ENCODE results near the gene MTCH1. TPM values are rescaled to one million over a fixed set of nuclear protein-coding genes. Genes with fewer than 3 reads are reported as not detected.

MTCH1 gene
- total RNA-seq, 2 experiments from 2014 or later, result 125 to 167 TPM

DNA sequence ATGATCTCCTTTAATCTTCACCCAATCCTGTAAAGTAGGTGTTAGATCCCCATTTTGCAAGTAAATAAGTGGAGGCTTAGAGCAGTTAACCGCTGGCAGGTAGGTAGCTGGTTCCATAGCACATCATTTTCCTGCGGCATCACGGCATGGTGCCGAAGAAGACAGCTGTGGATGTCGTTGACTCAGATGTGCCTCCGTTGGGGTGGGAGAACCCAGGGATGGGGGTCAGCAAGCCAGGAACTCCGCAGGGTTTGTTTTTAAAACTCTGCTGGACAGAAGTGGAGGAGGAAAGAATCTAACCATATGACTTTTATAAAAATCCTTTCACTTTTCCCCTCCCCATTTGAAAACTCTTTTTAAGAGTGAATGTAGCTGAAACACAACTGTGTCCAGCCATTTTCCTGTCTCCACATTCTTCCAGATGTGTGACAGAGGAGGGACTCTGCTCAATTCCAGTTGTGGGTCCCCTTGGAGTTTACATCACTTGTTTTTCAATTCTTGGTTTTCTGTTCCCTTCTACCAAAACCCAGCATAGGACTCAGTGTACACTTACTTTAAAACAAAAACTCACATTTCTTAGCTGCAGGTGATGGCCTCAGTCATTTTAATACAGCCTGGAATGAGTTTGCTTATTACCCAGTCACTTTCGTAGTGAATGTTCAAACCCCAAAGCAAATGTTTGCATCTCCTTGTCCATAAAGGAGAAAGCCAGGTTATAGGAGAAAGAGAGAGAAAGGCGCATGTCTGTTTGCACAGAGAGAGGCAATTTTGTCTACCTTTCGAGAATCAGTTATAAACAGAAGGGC lies 59.1 kb downstream of the MTCH1 start:
- Mint-ChIP-seq H3K4me3 (no peak overlapping the region), H3K9me3 (ENCODE audit: low read depth) (no peaks in the 10 kb centered on the region), H3K27me3 (no peaks in the 10 kb centered on the region), H3K36me3 (peaks cover 10% of the 10 kb centered on the region), H3K27ac (peak overlapping the region; percentile 8), H3K4me1 (peaks cover 50% of the 10 kb centered on the region)
- ATAC-seq (peak; percentile 40), DNase-seq (no peak)
- CTCF ChIA-PET, result interaction anchor here (1.0 to 2.0 kb wide), 7 partner anchors 10 to 255 kb away, joined by 3 to 7 read pairs (median 3); partner anchors contain the start of genes C6orf89 and PI16

DNA sequence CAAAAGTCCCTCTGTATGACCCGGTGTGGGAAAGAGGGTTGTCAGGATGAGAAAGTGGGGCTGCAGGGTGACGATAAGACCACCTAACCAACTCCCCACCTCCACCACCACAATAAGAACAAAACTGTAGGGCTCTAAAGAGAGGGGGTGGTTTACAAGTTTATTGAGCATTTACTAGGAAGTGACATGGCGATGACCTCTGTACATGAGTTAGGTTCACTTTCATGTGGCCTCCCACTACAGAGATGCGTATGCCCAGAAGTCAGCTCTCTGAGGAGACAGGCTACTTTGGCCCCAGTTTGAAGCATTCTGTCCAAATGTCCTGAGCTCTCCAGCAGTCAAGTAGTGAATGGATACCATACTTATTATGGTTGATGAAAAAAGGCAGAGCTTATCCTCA lies 60.2 kb downstream of the MTCH1 start:
- CTCF ChIA-PET, result interaction anchor here (1.2 to 2.0 kb wide), 5 partner anchors 12 to 162 kb away, joined by 3 to 7 read pairs (median 6); partner anchors contain the start of genes C6orf89 and PPIL1
- Mint-ChIP-seq H3K36me3 (peaks cover 16% of the 10 kb centered on the region), H3K4me3 (no peak overlapping the region), H3K4me1 (peaks cover 50% of the 10 kb centered on the region), H3K27me3 (no peaks in the 10 kb centered on the region), H3K27ac (peak overlapping the region; percentile 81), H3K9me3 (ENCODE audit: low read depth) (no peaks in the 10 kb centered on the region)
- ATAC-seq (peak; percentile 73), DNase-seq (peak; percentile 62)

DNA sequence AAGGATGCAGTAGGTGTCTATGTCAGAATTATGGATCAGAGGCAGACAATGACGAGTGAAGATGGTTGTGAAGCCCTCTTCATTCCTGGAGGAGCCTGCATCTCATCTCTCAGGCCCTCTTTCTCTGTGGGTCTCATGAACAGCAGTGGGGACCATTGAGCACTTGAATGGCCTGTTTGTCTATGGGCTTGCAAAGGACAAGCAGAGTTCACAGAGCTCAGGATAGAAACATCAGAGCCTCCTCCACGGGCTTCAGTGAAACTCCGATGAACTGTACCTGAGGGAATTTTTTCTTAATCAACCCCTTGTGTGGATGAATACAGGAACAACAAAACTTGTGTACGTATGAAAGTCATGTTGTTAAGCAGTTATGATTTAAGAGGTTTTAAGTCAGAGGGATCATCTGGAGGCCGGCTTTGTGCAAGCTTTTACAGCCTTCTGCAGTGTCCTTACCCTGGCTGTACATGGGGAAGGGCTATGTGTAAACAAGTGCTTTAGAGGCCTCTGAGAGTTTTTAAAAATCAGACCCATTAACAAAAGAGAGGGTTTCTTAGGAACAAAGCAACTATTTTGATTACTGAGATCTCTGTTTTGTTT lies 61.1 kb downstream of the MTCH1 start:
- Mint-ChIP-seq H3K36me3 (peaks cover 20% of the 10 kb centered on the region), H3K4me3 (no peak overlapping the region), H3K4me1 (peaks cover 51% of the 10 kb centered on the region), H3K9me3 (ENCODE audit: low read depth) (no peaks in the 10 kb centered on the region), H3K27ac (peak overlapping the region; percentile 81), H3K27me3 (no peaks in the 10 kb centered on the region)
- ATAC-seq (no peak), DNase-seq (no peak)
- CTCF ChIA-PET, result interaction anchor here (0.9 to 1.8 kb wide), 8 partner anchors 11 to 285 kb away, joined by 3 to 6 read pairs (median 3); partner anchors contain the start of genes C6orf89 and PPIL1

DNA sequence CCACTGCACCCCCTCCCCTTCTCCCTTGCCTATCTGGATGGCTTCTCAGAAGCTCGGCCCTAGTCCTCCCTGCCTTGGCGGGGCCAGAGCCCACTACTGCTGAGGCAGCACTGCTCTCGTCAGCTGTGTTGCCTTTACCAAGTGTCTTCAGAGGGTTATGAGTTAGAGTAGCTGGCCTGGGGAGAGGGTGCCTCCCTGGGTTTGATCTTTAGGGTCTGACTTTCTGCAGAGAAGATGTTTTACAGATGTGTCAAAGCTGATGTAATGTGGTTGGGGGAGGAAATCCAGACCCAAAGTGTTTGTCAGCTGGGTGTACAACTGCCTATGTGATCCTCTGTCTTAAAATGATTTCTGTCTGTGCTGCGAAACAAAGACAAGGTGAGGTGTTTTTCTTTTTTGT lies 61.9 kb downstream of the MTCH1 start:
- peaks cover 25% of the 10 kb centered on the region for H3K36me3 Mint-ChIP-seq
- no peaks in the 10 kb centered on the region for H3K9me3 Mint-ChIP-seq (ENCODE audit: low read depth)
- H3K27ac Mint-ChIP-seq, result peak overlapping the region; percentile 81
- no peaks in the 10 kb centered on the region for H3K27me3 Mint-ChIP-seq
- H3K4me1 Mint-ChIP-seq, result peaks cover 53% of the 10 kb centered on the region
- peak; percentile 51 for ATAC-seq
- peak; percentile 55 for DNase-seq
- CTCF ChIA-PET, result interaction anchor here (1.0 to 1.8 kb wide), 5 partner anchors 10 to 286 kb away, joined by 3 to 6 read pairs (median 4); partner anchors contain the start of gene C6orf89
- no peak overlapping the region for H3K4me3 Mint-ChIP-seq

DNA sequence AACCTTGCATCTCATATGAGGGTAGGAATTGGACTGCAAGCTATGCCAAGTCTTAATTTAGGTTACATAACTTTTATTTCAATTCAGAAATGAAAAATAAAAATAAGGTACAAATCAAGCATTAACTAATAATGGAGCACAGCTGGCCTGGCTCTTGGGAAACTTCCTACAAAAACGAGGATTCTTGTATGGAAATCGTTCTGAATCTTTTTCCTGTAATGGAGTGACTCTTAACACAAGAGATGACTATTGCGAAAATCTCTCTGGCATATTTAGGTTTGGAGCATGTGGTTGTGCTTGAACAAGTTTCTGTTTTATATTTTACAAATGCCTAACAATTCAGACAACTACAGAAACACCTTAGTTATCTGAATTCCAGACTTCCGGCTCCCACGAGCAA lies 65.5 kb downstream of the MTCH1 start:
- H3K27me3 Mint-ChIP-seq, result no peaks in the 10 kb centered on the region
- no peak overlapping the region for H3K4me3 Mint-ChIP-seq
- peaks cover 33% of the 10 kb centered on the region for H3K36me3 Mint-ChIP-seq
- no peak for ATAC-seq
- DNase-seq, result no peak
- no peaks in the 10 kb centered on the region for H3K9me3 Mint-ChIP-seq (ENCODE audit: low read depth)
- no peak overlapping the region for H3K27ac Mint-ChIP-seq
- CTCF ChIA-PET, result interaction anchor here (0.8 kb wide), 1 partner anchor 97 kb away, joined by 3 read pairs; no protein-coding TSS in a partner anchor
- peaks cover 41% of the 10 kb centered on the region for H3K4me1 Mint-ChIP-seq

DNA sequence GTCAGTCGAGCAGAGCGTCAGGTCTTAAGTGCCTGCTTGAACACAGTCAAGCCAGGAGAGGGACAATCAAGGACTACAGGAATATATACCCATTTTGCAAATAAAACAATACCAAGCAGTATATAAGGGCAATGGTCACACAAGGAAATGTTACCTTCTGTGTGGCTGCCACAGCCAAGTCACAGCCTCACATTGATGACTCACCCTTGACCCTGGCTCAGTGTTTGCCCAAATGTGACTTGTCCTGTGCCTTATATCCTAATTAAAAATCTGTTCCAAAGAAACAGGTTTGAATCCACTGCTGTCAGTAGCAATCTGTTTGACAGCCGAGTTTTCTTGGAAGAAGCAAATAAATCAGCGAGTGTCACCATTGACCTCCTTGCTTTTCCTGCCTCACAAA lies 65.9 kb downstream of the MTCH1 start:
- no peak for ATAC-seq
- no peak overlapping the region for H3K4me3 Mint-ChIP-seq
- H3K27ac Mint-ChIP-seq, result no peak overlapping the region
- CTCF ChIA-PET, result interaction anchor here (0.8 kb wide), 1 partner anchor 98 kb away, joined by 3 read pairs; no protein-coding TSS in a partner anchor
- peaks cover 34% of the 10 kb centered on the region for H3K36me3 Mint-ChIP-seq
- H3K4me1 Mint-ChIP-seq, result peaks cover 41% of the 10 kb centered on the region
- no peak for DNase-seq
- H3K27me3 Mint-ChIP-seq, result no peaks in the 10 kb centered on the region
- no peaks in the 10 kb centered on the region for H3K9me3 Mint-ChIP-seq (ENCODE audit: low read depth)

Other genes starting within 250 kb of the MTCH1 start
- under 1 TPM; 0.79 to 0.94 TPM for gene CPNE5, start 146.8 kb downstream of the MTCH1 start, total RNA-seq
- gene PPIL1, start 111.4 kb downstream of the MTCH1 start, total RNA-seq, result 10 to 100 TPM; 30.8 to 39.9 TPM
- gene C6orf89, start 100.2 kb downstream of the MTCH1 start, total RNA-seq, result 10 to 100 TPM; 46.4 to 47.7 TPM
- 1 to 10 TPM in 1 of 2 experiments, under 1 TPM in 1; 0.37 to 2.0 TPM for gene PI16, start 31.5 kb downstream of the MTCH1 start, total RNA-seq
- gene FGD2, start 19.5 kb upstream of the MTCH1 start, total RNA-seq, result 10 to 100 TPM; 15.6 to 26.3 TPM
- gene PIM1, start 184.0 kb upstream of the MTCH1 start, total RNA-seq, result 100 to 1,000 TPM; 361 to 464 TPM